Measurements from ENCODE around the gene LSAMP.

Gene LSAMP

GRCh38 chr3:116265320-116265695 is 180.0 kb downstream of the LSAMP start:
- in situ Hi-C loops (cut with HindIII; ENCODE audit: low pct_ligation_motif_present, low pct_unique_long_range_greater_than_20kb, low sequenced_read_pairs): no loop called here
- no peak for DNase-seq

- in situ Hi-C loops (cut with HindIII; ENCODE audit: low pct_ligation_motif_present, low pct_unique_long_range_greater_than_20kb, low sequenced_read_pairs): no loop called here
- DNase-seq: no peak
Observed at GRCh38 chr3:116264546-116265319, 180.6 kb downstream of the LSAMP start.

GRCh38 chr3:116263842-116264545 is 181.3 kb downstream of the LSAMP start:
- in situ Hi-C loops (cut with HindIII; ENCODE audit: low pct_ligation_motif_present, low pct_unique_long_range_greater_than_20kb, low sequenced_read_pairs): no loop called here
- no peak for DNase-seq

GRCh38 chr3:116260491-116260890 is 184.8 kb downstream of the LSAMP start:
- in situ Hi-C loops (cut with HindIII; ENCODE audit: low pct_ligation_motif_present, low pct_unique_long_range_greater_than_20kb, low sequenced_read_pairs): no loop called here
- no peak for DNase-seq

GRCh38 chr3:116259984-116260383 is 185.3 kb downstream of the LSAMP start:
- in situ Hi-C loops (cut with HindIII; ENCODE audit: low pct_ligation_motif_present, low pct_unique_long_range_greater_than_20kb, low sequenced_read_pairs): no loop called here
- DNase-seq: no peak

GRCh38 chr3:116256843-116257485 is 188.3 kb downstream of the LSAMP start:
- in situ Hi-C loops (cut with HindIII; ENCODE audit: low pct_ligation_motif_present, low pct_unique_long_range_greater_than_20kb, low sequenced_read_pairs): no loop called here
- peak; percentile 12 for DNase-seq

GRCh38 chr3:116254541-116254940 is 190.7 kb downstream of the LSAMP start:
- in situ Hi-C loops (cut with HindIII; ENCODE audit: low pct_ligation_motif_present, low pct_unique_long_range_greater_than_20kb, low sequenced_read_pairs): no loop called here
- DNase-seq: no peak

GRCh38 chr3:116253511-116253910 is 191.8 kb downstream of the LSAMP start:
- in situ Hi-C loops (cut with HindIII; ENCODE audit: low pct_ligation_motif_present, low pct_unique_long_range_greater_than_20kb, low sequenced_read_pairs): no loop called here
- no peak for DNase-seq

GRCh38 chr3:116247605-116248004 is 197.7 kb downstream of the LSAMP start:
- DNase-seq: peak; percentile 6
- in situ Hi-C loops (cut with HindIII; ENCODE audit: low pct_ligation_motif_present, low pct_unique_long_range_greater_than_20kb, low sequenced_read_pairs): no loop called here

- in situ Hi-C loops (cut with HindIII; ENCODE audit: low pct_ligation_motif_present, low pct_unique_long_range_greater_than_20kb, low sequenced_read_pairs): no loop called here
- no peak for DNase-seq
Observed at GRCh38 chr3:116246406-116246980, 198.8 kb downstream of the LSAMP start.

GRCh38 chr3:116242825-116243224 is 202.5 kb downstream of the LSAMP start:
- in situ Hi-C loops (cut with HindIII; ENCODE audit: low pct_ligation_motif_present, low pct_unique_long_range_greater_than_20kb, low sequenced_read_pairs): no loop called here
- no peak for DNase-seq

GRCh38 chr3:116241677-116242076 is 203.6 kb downstream of the LSAMP start:
- in situ Hi-C loops (cut with HindIII; ENCODE audit: low pct_ligation_motif_present, low pct_unique_long_range_greater_than_20kb, low sequenced_read_pairs): no loop called here
- no peak for DNase-seq

- in situ Hi-C loops (cut with HindIII; ENCODE audit: low pct_ligation_motif_present, low pct_unique_long_range_greater_than_20kb, low sequenced_read_pairs): no loop called here
- DNase-seq: no peak
Observed at GRCh38 chr3:116240261-116240660, 205.0 kb downstream of the LSAMP start.

- in situ Hi-C loops (cut with HindIII; ENCODE audit: low pct_ligation_motif_present, low pct_unique_long_range_greater_than_20kb, low sequenced_read_pairs): no loop called here
- no peak for DNase-seq
Observed at GRCh38 chr3:116238846-116239565, 206.3 kb downstream of the LSAMP start.

- no peak for DNase-seq
- in situ Hi-C loops (cut with HindIII; ENCODE audit: low pct_ligation_motif_present, low pct_unique_long_range_greater_than_20kb, low sequenced_read_pairs): no loop called here
Observed at GRCh38 chr3:116233711-116234357, 211.5 kb downstream of the LSAMP start.

- DNase-seq: no peak
- in situ Hi-C loops (cut with HindIII; ENCODE audit: low pct_ligation_motif_present, low pct_unique_long_range_greater_than_20kb, low sequenced_read_pairs): no loop called here
Observed at GRCh38 chr3:116230431-116231020, 214.8 kb downstream of the LSAMP start.

- in situ Hi-C loops (cut with HindIII; ENCODE audit: low pct_ligation_motif_present, low pct_unique_long_range_greater_than_20kb, low sequenced_read_pairs): no loop called here
- no peak for DNase-seq
Observed at GRCh38 chr3:116226266-116226665, 219.0 kb downstream of the LSAMP start.

- in situ Hi-C loops (cut with HindIII; ENCODE audit: low pct_ligation_motif_present, low pct_unique_long_range_greater_than_20kb, low sequenced_read_pairs): no loop called here
- no peak for DNase-seq
Observed at GRCh38 chr3:116216761-116217160, 228.5 kb downstream of the LSAMP start.

Measured in ACHN (cell line).